ENCODE data around the gene C20orf96. TPM values are rescaled to one million over a fixed set of nuclear protein-coding genes. Genes with fewer than 3 reads are reported as not detected.
A peak's percentile ranks its signal among the peaks of the same experiment; 100 is the strongest.

The C20orf96 gene
- total and polyA plus RNA-seq, 12 donors: 2.7 to 20.2 (median 6.3) TPM

DNA sequence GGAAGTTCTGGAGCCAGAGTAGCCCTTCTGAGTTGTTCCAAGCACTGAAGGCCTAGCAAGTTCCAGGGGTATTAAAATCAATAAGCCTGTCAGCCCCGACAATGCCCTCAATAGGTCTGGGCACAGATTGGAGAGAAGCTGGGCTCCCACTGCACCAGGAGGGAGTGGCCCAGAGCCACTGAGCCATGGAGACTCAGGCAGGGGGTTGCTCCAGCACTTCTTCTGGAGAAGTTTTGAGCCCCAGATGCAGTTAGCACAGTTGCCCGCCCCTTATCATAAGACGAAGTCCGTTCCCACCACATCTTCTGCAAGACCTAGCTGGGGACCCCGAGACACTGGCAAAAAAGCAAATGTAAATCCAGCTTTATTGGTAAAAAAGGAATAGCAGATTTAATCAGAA lies 20.0 kb downstream of the C20orf96 start:
- 90 to 100% (median 94%) methylated on average over 5 of the region's 5 CpGs for WGBS, 4 donors
- no peak overlapping the region for H3K27ac ChIP-seq
- H3K36me3 ChIP-seq (replicated peaks in 1 of 2): no peaks in the 10 kb centered on the region
- no peaks in the 10 kb centered on the region for H3K9me3 ChIP-seq (replicated peaks in 1 of 3)
- H3K4me1 ChIP-seq (replicated peaks in 1 of 2): peaks cover 0 to 10% of the 10 kb centered on the region in 2 donors
- H3K27me3 ChIP-seq: no peaks in the 10 kb centered on the region
- no peak overlapping the region for H3K4me3 ChIP-seq
- no peak for TF ChIP-seq POLR2A (IDR thresholded peaks at IDR 0.05)
- TF ChIP-seq CTCF (IDR thresholded peaks at IDR 0.05): no peak
- intact Hi-C loops (cut with DNase I): no loop called here
- DNase-seq: no peak

DNA sequence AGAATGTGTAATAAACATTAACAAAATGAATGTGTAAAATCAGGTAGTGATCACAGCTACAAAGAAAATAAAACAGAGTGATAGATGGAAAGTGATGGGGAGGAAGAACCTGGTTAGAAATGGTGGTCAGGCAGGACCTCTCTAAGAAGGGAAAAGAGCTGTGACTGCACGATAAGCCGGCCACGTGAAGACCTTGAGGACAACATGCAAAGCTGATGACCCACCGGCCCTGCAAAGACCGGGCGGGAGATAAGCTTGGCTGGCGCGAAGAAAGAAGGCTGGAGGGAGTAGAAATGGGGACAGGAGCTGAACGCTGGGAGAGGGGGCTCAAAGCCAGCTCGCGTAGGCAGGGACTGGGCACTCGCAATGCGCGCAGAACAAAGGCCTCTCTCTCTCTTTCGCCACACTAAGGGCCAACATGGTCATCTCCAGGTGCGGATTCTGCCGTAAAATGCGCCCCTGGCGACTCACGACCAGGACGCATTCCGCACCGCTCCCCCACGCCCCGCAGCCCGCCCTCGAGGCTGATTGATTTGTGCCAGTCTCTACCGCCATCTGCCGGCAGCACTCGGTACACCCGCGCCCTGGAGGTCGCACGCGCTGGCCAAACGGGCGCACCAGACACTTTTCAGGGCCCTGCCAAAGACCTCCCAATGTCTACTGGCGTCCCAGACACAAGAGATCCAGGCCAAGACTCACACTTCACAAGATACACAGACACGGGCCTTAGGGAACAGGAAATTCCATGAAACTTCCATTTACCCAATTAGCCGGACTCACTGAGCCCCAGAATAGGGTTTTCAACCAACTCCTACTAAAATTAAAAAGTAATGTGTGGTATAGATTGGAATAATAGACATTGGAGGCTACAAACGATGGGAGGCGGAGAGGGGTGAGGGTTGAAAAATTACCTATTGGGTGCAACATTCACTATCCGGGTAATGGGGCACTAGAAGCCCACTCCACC lies 23.7 kb downstream of the C20orf96 start:
- intact Hi-C loops (cut with DNase I): loop anchor here in 1 of 2 donors (5.0 kb wide), 1 partner anchor 55 kb away; no protein-coding TSS in a partner anchor
- 7 to 11% (median 9%) methylated on average over 23 to 43 of the region's 43 CpGs for WGBS, 4 donors
- H3K4me1 ChIP-seq (replicated peaks in 1 of 2): peaks cover 0 to 10% of the 10 kb centered on the region in 2 donors

DNA sequence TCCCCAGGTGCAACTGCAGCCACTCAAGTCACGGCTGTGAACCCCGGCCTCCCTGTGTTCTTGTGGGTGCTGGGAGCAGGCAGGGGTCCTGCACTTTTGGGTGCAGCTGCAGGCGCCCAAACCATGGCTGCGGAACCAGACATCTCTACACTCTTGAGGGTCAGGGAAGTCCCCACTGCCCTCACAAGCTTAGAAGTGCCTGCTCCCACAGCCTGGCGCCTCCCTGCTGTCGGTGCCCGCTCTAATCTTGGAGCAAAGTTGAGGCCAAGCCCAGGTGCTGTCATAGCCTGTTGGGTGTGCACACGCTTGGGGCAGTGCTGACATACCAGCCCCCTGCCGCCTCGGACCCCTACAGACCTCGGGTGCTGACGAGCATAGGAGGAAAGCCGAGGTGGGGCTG lies 26.8 kb downstream of the C20orf96 start:
- WGBS, 4 donors: 69 to 80% (median 76%) methylated on average over 6 to 13 of the region's 13 CpGs
- Histone ChIP-seq H3K27ac (no peak overlapping the region), H3K4me3 (no peak overlapping the region), H3K4me1 (replicated peaks in 1 of 2) (peaks cover 0 to 10% of the 10 kb centered on the region in 2 donors), H3K9me3 (replicated peaks in 1 of 3) (no peaks in the 10 kb centered on the region), H3K27me3 (no peaks in the 10 kb centered on the region), H3K36me3 (replicated peaks in 1 of 2) (no peaks in the 10 kb centered on the region)
- no peak for DNase-seq
- intact Hi-C loops (cut with DNase I): no loop called here
- TF ChIP-seq CTCF (IDR thresholded peaks at IDR 0.05) (no peak), POLR2A (IDR thresholded peaks at IDR 0.05) (no peak)

More for the DNA sequence above, 23.7 kb downstream of the C20orf96 start:
- H3K4me3 ChIP-seq: peak overlapping the region in 2 of 4 donors; percentile 28 to 49
- H3K36me3 ChIP-seq (replicated peaks in 1 of 2): no peaks in the 10 kb centered on the region
- no peaks in the 10 kb centered on the region for H3K27me3 ChIP-seq
- peak; percentile 83 to 92 (median 87) for DNase-seq
- no peaks in the 10 kb centered on the region for H3K9me3 ChIP-seq (replicated peaks in 1 of 3)
- TF ChIP-seq POLR2A (IDR thresholded peaks at IDR 0.05) (no peak), CTCF (IDR thresholded peaks at IDR 0.05) (peak; percentile 87 to 95 (median 92))
- peak overlapping the region in 1 of 5 donors; percentile 42 for H3K27ac ChIP-seq

- H3K36me3 ChIP-seq (replicated peaks in 1 of 2): no peaks in the 10 kb centered on the region
- TF ChIP-seq CTCF (IDR thresholded peaks at IDR 0.05) (no peak), POLR2A (IDR thresholded peaks at IDR 0.05) (no peak)
- H3K27me3 ChIP-seq: peaks cover 3% of the 10 kb centered on the region
- no peaks in the 10 kb centered on the region for H3K9me3 ChIP-seq (replicated peaks in 1 of 3)
- H3K27ac ChIP-seq: no peak overlapping the region
- 34 to 71% (median 60%) methylated on average over 2 of the region's 2 CpGs for WGBS, 4 donors
- H3K4me3 ChIP-seq: no peak overlapping the region
- intact Hi-C loops (cut with DNase I): no loop called here
- no peaks in the 10 kb centered on the region for H3K4me1 ChIP-seq (replicated peaks in 1 of 2)
- DNase-seq: no peak
Measured at GRCh38 chr20:259981-260380, 30.6 kb downstream of the C20orf96 start.

Measured in adrenal gland (tissue), 12 donors.